DOHH2 (cell line): ENCODE data around the gene DAPK2.

Source experiments
- CTCF ChIP-seq: fragments of 200-600 bp; sonication (generic); IDR thresholded peaks from one replicate; pipeline ENCODE4 v1.5.1; 2014; ENCODE audit warnings: antibody characterized with exemption, mild to moderate bottlenecking, low read depth, low read length; ENCODE audit not compliant: poor library complexity, severe bottlenecking
- EZH2phosphoT487 ChIP-seq: fragments of 200-600 bp; sonication (generic); IDR thresholded peaks from 2 replicates; pipeline ENCODE4 v1.6.1; 2017; ENCODE audit warnings: borderline replicate concordance, mild to moderate bottlenecking, antibody characterized with exemption, low read length, moderate library complexity, mixed read lengths

- TF ChIP-seq CTCF, result no peak
- no peak for TF ChIP-seq EZH2phosphoT487
Measured at GRCh38 chr15:64006642-64007041, 39.6 kb downstream of the DAPK2 start.
